ENCODE data around the gene POLA2.

Gene POLA2

DNA sequence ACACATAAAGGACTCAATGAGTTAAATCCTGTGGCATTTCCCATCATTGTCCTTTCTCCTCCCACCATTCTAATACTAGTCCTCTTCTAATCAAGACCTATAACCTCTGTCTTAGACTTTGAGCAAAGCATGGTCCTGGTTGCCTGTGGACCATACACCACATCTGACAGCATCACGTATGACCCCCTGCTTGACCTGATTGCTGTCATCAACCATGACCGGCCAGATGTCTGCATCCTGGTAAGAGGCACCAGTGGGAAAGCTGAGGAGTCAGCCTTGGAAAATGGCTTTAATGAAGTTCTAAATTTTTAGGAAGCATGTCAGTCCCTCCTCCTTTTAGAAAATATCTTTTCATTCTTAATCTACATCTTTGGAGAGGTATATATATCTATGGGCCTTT, 25.8 kb downstream of the POLA2 start:
- no peak for DNase-seq (ENCODE audit: low read depth in 2 of 2)

DNA sequence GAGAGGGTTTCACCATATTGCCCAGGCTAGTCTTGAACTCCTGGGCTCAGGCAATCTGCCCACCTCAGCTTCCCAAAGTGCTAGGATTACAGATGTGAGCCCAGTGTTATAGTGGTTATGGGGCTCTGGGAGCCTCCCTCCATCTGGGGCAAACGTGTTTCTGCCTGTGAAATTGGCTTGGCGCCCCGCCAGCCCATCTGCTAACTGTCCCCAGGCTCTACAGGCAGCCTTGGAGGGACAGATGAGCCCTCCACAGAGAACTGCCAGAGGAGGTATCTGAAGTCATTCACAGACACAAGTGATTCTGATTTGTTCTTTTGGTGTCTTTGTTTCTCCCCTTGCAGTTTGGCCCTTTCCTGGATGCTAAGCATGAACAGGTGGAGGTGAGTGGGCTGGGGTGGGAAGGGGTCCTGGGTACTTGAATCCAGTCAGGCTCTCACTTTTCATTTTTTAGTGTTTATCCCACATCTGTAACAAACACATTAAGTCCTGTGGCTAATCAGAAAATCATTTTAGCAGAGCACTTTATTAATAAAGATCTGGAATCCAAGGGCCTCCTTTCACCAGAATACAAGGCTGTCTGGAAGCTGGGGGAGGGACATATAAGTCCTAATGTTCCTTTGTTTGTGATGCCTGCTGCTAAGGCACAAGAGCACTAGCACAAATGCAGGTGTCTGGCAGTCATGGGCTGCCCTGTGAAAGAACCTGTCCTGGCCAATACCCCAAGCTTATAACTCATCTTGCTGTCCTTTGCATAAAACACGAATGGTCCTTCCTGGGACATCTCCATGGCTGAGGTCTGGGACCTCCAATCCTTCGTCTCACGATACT, 27.2 kb downstream of the POLA2 start:
- no peak for DNase-seq (ENCODE audit: low read depth in 2 of 2)

DNA sequence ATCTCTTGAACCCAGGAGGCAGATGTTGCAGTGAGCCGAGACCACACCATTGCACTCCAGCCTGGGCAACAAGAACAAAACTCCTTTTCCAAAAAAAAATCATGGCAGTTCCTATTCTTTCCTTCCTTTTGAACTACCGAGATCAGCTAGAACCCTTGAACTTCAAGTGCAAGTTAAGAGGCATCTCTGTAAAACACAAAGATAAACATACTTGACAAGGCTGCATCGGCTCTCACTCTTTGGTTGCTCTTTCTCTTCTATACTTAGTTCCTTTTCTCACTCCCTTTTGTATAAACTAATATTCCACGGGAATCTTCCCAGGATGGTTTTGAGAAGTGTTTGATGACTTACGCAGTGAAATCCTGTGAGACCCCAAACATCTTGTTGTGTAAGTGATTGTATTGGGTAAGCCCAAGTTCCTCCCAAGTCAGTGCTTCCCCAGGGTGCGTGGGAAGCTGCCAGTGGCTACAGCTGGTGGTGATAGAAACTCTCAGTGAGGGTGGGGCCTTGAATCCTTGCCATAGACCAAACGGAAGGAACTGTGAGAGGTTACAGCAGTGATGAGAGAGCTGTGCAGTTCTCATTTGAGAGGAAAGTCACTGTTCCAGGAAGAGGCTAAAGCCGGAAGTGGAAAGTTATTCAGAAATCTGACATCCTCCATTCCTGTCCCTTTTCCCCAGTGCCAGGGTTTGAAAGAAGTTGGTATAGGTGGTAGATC, 28.8 kb downstream of the POLA2 start:
- DNase-seq (ENCODE audit: low read depth in 2 of 2), result no peak

DNA sequence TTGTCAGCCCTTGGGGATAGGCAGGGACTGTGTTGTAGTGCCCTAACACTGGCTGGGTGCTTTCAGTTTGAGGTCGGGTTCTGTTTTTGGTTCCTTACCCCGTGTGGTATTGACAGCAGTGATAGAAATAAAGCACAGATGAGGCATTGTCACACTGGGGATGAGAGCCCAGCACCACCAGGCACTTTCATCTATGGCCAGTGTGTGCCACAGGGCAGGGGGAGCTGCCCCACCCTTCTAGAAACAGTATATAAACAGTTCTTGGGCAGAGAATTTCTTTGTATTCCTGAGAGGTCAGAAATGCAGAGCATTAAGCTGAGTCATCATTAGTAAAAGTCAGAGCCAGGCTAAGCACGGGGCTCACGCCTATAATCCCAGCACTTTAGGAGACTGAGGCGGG, 29.9 kb downstream of the POLA2 start:
- DNase-seq (ENCODE audit: low read depth in 2 of 2), result no peak

DNA sequence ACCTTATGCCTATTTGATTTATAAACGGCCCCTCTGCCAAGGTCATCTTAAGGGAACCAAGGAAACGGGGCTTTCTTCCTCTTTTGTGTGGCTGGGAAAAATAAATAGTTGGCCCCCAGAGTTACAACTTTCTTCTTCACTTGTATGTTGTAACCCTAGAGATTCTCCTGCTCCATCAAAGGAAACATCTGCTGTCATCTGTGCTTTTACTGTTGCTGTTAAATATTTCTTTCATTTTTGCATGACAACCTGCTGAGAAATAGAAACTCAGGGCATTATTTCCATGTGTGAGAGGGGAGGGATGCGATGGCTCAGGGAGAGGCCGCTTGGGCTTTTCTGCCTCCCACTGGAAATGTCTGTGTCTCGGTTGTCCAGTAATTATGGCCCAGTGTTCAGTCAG, 31.1 kb downstream of the POLA2 start:
- no peak for DNase-seq (ENCODE audit: low read depth in 2 of 2)

DNA sequence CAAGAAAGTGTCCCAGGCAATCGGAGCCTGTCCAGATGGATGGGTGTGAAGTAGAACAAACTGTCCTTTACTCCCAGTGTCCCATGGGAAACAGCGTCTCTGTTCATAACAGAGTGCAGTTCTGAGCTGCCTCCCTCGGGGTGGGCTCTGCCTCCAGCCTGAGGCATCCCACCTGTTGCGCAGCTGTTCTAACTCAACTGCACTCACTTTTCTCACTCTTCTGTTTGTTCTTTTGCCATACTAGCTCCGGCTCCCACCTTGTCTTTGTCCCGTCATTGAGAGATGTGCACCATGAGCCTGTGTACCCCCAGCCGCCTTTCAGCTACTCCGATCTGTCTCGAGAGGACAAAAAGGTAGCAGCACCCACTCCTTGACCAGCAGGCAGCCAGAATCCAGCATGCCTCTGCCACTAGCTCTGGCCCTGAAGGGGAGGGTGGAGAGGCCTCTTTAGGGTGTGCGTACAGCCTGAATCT, 32.2 kb downstream of the POLA2 start:
- DNase-seq (ENCODE audit: low read depth in 2 of 2), result no peak

DNA sequence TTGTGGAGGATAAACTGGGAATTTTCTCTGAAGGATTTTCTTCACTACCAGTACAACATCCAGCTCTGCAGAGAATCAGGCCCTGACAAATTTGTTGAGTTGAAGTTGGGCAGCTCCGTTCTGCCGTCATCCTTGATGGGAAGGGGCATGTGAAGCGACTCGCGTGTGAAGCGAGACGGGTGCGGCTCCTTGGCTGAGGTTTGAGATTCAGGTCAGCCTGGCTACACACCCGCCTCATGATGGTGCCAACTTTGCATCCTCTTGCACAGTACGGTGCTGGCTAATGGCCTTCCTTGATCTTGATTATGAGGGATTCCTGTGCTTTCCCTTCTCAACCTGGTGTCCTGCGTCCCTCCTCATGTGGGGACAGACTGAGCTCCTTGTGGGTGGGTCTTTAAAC, 33.2 kb downstream of the POLA2 start:
- DNase-seq (ENCODE audit: low read depth in 2 of 2), result no peak

DNA sequence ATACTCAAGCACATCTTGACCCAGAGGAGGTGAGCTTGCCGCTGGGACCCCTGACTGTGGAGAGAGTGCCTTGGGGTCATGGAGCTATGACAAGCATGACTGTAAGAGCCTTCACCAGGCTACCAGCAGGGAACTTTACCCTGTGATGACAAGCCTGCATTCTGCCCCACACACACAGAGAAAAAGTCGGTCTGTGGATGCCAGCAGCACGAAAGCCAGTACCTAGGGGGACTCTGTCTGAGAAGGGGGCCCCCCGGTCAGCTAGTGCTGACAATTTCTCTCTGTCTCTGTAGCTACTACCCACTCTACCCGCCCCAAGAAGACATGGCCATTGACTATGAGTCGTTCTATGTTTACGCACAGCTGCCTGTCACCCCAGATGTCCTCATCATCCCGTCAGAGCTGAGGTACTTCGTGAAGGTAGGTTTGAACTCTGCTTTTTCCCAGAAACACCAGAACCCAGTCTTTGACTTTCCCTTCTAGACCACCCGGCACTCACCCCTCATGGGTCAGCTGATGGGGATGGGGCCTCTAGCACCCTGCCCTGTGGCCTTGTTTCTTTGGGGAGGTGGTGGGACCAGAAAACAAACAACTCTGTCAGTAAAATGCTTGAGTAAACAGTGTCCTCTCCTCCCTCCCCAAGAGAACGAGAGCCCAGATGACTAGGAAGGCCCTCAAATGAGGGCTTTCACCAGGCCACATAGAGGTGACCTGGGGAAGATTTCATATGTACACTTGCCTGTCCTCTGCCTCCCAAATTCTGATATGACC, 34.0 kb downstream of the POLA2 start:
- no peak for DNase-seq (ENCODE audit: low read depth in 2 of 2)

DNA sequence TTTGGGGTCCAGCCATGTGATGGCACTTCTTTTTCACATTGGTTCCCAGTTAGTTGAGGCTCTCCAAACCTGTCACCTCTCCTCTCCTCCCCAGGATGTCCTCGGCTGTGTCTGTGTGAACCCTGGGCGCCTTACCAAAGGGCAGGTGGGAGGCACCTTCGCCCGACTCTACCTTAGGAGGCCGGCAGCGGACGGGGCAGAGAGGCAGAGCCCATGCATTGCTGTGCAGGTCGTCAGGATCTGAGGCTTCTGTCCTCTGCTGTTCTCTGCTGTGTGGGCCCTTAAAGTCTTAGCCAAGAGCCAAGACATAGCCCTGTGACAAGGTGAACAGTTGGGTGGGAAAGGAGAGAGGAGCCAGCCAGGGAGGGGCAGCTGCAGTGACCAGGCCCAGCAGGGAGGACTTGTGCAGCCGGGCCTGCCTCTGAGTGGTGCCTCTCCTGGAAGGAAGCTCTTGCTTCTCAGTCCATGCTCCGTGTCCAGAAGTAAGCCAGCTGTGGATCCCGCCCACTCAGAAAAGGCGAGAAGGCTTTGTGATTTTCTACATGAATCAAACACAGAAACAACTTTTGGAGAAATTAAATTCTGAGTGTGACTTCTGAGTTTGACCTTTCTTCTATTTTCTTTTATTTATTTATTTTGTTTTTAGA, 35.4 kb downstream of the POLA2 start:
- DNase-seq (ENCODE audit: low read depth in 2 of 2), result no peak

DNA sequence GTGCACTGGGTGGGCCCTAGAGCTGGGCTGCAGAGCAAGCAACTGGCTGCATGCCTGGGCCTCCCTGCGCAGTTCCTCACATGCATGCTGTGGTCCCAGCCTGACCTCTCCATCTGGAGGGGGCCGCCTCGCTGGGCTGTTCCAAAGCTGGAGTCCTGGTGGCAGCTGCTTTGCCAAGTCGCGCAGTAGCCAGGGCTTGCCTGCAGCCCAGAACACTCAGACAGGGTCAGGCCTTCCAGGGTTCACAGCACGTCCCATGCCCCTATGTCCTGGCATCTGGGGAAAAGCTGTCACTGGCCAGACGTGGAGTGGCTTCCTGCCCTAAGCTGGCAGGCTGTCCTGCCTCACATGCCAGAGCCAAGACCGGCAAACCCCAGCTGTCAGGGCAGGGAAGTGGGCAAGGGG, 36.4 kb downstream of the POLA2 start:
- DNase-seq (ENCODE audit: low read depth in 2 of 2), result no peak

DNA sequence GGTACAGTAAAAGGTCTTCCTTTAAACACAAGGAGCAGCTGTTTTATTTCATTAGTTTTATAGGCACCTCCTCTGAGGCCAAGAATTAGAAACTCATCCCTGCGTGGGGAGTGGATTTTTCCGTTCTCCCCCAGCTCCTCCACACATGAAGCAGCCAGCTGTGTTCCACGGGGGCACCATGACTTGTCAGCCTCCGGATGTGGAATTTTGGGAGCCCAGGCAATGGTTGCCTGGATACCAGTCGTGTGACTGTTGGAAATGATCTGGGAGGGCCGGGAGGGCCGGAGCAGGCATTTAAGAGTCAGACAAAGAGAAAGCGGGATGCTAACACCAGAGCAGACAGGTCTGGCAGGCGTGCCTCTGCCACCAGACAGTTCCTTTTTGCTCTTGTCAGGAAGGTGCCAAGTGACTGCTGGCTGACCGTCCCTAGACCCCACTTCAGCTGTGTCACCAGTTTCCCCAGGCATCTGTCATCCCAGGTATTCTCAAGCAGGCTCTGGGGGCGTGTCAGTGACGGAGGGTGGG, 37.0 kb downstream of the POLA2 start:
- DNase-seq (ENCODE audit: low read depth in 2 of 2), result no peak

DNA sequence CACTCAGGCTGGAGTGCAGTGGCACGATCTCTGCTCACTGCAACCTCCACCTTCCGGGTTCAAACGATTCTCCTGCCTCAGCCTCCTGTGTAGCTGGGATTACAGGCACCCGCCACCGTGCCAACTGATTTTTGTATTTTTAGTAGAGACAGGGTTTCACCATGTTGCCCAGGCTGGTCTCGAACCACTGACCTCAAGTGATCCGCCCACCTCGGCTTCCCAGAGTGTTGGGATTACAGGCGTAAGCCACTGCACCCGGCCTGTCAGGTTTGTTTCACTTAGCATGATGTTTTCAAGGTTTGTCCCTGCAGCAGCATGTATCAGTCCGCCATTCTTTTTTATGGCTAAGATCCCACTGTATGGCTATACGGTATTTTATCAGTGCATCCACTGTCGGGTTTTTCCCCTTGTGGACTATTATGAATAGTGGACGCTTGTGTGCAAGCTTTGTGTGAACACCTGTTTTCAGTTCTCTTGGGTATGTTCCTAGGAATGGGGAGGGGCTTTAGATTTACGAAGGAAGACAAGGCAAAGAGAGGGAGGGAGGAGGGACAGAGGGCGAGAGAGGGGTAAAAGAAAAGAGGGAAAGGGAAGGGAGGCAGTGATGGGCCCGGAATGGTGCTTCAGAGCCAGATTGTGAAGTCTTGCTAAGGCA, 39.0 kb downstream of the POLA2 start:
- DNase-seq (ENCODE audit: low read depth in 2 of 2), result no peak

DNA sequence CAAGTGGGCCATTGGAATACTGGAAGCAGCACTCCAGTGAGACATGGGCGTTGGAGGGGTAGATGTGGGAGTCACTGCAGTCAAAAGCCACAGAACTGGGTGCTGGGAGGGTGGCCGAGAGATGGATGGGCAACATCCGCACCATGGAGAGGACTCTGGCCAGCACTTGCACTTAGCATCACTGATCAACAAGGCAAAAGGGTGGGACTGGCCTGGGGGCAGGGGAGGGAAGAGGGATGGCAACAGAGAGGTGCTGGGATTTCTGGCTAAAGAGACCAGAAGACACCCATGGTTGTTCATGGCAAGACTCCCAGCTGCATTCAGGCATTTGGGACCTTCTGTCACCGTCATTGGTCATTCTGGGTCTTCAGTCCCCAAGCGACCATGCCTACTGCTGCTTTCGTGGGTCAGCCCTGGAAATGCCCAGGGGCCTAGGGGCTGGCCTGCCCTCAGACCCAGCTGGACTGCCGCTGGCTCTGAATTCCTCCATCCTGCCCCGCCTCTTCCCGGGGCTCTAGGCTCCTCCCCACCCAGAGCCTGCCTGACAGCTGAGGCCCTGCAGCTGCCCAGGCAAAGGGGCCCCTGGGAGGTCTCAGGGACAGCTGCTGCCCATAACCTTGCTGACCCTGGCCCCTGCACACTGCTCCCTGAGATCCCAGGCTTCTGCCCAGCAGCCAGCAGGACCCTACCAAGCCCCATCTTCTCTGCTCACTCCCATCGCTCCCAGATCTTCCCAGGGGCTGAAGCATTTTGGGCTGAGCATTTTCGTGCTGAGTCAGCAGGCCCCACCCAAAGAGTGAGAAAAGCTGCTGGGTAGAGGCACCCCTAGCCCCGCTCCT, 39.9 kb downstream of the POLA2 start:
- no peak for DNase-seq (ENCODE audit: low read depth in 2 of 2)

DNA sequence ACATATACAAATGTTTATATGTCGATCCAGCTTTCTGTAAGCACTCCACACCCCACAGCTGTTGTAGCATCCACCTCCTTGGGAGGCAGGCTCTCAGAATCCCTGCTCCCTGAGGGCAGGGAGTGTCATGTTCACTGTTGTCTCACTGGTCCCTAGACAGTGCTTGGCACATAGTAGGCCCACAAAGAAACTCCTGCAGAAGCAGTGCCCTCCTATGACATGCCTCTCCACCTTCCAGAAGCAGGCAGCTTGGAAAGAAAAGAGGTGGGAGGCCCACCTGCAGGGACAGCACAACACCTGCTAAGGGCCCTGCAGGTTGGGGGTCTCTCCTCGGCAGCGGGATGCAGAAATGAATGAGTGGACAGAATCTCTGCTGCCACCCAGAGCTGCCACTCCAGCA, 41.8 kb downstream of the POLA2 start:
- DNase-seq (ENCODE audit: low read depth in 2 of 2), result no peak

DNA sequence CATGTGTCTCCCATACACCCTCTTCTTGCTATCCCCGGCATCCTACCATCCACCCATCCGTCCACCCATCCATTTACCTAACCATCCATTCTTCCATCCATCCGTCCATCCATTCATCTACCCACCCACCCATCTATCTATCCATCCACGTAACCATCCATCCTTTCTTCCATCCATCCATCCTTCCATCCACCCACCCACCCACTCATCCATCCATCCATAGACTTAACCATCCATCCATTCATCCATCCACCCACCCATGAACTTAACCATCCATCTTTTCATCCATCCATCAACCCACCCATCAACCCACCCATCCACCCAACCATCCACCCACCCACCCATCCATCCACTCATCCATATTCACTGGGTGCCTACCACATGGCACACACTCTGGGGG, 42.3 kb downstream of the POLA2 start:
- no peak for DNase-seq (ENCODE audit: low read depth in 2 of 2)

DNA sequence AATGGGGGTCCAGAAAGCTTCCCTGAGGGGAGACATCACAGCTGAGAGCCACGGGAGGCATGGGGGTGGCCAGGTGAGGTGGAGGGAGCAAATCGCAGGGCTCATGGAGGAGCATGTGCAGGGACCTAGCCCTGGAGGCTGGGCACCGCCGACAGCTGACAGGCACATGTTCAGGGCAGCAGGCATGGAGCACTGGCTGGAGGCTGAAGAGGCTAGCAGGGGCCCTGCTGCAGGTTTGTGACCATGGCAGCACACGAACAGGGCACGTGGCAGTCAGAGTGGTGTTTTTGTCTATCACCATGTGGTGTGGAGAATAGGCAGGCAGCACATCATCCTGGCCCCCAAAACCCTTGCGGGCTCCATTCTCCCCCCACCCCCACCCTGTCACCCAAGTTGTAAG, 42.9 kb downstream of the POLA2 start:
- no peak for DNase-seq (ENCODE audit: low read depth in 2 of 2)

DNA sequence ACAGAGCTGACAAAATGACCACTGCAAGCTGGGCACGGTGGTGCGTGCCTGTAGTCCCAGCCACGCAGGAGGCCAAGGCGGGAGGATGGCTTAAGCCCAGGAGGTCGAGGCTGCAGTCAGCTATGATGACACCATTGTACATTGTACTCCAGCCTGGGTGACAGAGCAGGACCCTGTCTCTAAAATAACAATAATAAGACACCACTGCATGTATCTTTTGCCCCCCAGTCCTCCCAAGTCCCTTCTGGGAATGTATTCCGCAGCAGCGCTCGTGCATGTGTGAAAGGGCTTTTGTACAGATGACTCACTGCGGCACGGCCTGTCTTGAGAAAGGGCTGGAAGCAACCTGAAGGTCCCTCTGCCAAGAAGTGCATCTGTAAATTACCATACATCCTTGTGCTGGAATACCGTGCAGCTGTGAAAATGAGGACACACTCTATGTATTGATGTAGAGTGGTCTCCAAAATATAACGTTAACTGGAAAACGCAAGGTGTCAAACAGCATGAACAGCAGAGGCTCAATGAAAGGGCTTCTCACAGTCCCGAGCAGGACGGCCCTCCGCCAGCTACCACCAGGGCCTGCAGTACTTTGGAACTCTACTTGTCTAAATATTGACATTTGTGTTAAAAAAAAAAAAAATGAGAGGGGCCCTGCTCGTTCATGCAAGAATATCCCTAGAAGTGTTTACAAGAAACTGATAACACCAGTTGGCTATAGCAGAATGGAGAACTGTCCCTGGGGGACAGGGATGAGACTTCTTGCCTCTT, 43.9 kb downstream of the POLA2 start:
- no peak for DNase-seq (ENCODE audit: low read depth in 2 of 2)

DNA sequence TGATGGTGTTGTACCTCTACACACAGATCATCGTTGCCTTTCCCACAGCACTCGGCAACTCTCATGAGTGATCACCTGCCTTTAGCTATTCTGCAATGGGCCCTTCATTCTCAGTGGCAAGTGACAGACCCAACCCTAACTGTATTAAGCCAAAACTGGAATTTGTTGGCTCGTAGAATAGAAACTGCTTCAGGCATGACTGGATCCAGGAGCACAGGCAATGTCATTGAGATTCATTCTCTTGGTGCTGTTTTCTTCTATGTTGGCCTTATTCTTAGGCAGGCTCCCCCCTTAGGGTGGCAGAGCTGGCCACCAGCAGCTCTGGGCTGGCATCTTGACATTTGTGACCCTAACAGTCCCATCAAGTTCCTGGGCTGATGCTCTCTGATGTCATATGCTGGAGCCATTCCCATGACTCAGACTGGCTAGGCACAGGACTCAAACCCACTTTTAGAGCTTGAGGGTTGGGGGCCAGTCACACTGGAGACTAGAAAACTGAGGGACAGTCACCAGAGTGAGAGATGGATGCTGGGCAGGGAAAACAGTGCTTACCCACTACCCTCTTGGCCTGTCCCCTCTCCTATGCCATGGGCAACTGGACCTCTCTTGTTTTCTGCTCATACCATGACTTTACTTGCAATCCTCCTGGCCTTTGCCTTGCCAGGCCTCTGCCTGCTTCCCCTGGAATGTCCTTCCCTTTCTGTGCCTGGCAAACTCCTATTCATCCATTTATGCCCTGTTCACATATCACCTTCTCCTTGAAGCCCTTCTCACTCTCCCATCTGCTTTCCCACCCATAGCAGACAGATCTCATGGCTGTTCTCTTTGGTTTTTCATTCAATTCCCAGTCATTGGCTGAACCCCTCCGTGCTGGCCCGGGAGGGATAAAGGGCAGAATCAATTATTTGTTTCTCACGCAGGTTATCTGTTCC, 45.8 kb downstream of the POLA2 start:
- no peak for DNase-seq (ENCODE audit: low read depth in 2 of 2)

All from activated CD4-positive, alpha-beta T cell treated with anti-CD3 and anti-CD28 coated beads for 24 hours (primary cell).